ENCODE results near the gene SLC4A2. TPM values are rescaled to one million over a fixed set of nuclear protein-coding genes. Genes with fewer than 3 reads are reported as not detected.
A peak's percentile ranks its signal among the peaks of the same experiment; 100 is the strongest.

Gene SLC4A2
- total and polyA plus RNA-seq, 3 experiments from 2014 or later, result 25.5 to 121 (median 119) TPM

- H3K27me3 ChIP-seq (ENCODE audit: insufficient read depth, low read length, poor library complexity, severe bottlenecking), result no peaks in the 10 kb centered on the region
- POLR2A ChIA-PET, result no interaction called here
- CTCF ChIA-PET, result no interaction called here
- H3K9me3 Mint-ChIP-seq, result no peaks in the 10 kb centered on the region
- H3K27ac ChIP-seq (ENCODE audit: low read depth, low read length), result no peak overlapping the region
- no peak overlapping the region for H3K4me3 ChIP-seq (ENCODE audit: low read length)
- peaks cover 0 to 13% (median 1%) of the 10 kb centered on the region in 3 donors for H3K36me3 Mint-ChIP-seq
- H3K9me3 ChIP-seq (ENCODE audit: low read length), result no peaks in the 10 kb centered on the region
- H3K4me1 Mint-ChIP-seq, result peaks cover 2 to 10% (median 4%) of the 10 kb centered on the region in 3 donors
- H3K4me1 ChIP-seq (ENCODE audit: insufficient read depth, low read length), result peaks cover 5% of the 10 kb centered on the region
- peaks cover 3% of the 10 kb centered on the region for H3K36me3 ChIP-seq (ENCODE audit: insufficient read depth, low read length)
- H3K4me3 Mint-ChIP-seq, result no peak overlapping the region
- peaks cover 4 to 7% of the 10 kb centered on the region in 2 donors for H3K27me3 Mint-ChIP-seq
- H3K27ac Mint-ChIP-seq, result no peak overlapping the region
- DNase-seq, result no peak
Observed at GRCh38 chr7:151048911-151049463, 10.4 kb upstream of the SLC4A2 start.

GRCh38 chr7:151051108-151051507, 8.3 kb upstream of the SLC4A2 start:
- H3K4me3 Mint-ChIP-seq, result no peak overlapping the region
- no peak overlapping the region for H3K27ac Mint-ChIP-seq
- no peaks in the 10 kb centered on the region for H3K27me3 ChIP-seq (ENCODE audit: insufficient read depth, low read length, poor library complexity, severe bottlenecking)
- peaks cover 0 to 5% (median 1%) of the 10 kb centered on the region in 3 donors for H3K36me3 Mint-ChIP-seq
- DNase-seq, result peak; percentile 26 to 70 (median 58)
- H3K4me3 ChIP-seq (ENCODE audit: low read length), result no peak overlapping the region
- no peaks in the 10 kb centered on the region for H3K9me3 ChIP-seq (ENCODE audit: low read length)
- peaks cover 2 to 10% (median 4%) of the 10 kb centered on the region in 3 donors for H3K4me1 Mint-ChIP-seq
- POLR2A ChIA-PET, result interaction anchor here (0.5 kb wide), 1 partner anchor 205 kb away, joined by 3 read pairs; no protein-coding TSS in a partner anchor
- no peaks in the 10 kb centered on the region for H3K36me3 ChIP-seq (ENCODE audit: insufficient read depth, low read length)
- H3K27me3 Mint-ChIP-seq, result peaks cover 4 to 7% of the 10 kb centered on the region in 2 donors
- peaks cover 5% of the 10 kb centered on the region for H3K4me1 ChIP-seq (ENCODE audit: insufficient read depth, low read length)
- no peak overlapping the region for H3K27ac ChIP-seq (ENCODE audit: low read depth, low read length)
- no peaks in the 10 kb centered on the region for H3K9me3 Mint-ChIP-seq
- CTCF ChIA-PET, result interaction anchor here (1.7 kb wide), 1 partner anchor 33 kb away, joined by 7 read pairs; no protein-coding TSS in a partner anchor

GRCh38 chr7:151053096-151053495, 6.3 kb upstream of the SLC4A2 start:
- no peak for DNase-seq
- no peaks in the 10 kb centered on the region for H3K9me3 Mint-ChIP-seq
- H3K27ac Mint-ChIP-seq, result no peak overlapping the region
- no peak overlapping the region for H3K4me3 Mint-ChIP-seq
- POLR2A ChIA-PET, result interaction anchor here (0.5 kb wide), 1 partner anchor 27 kb away, joined by 3 read pairs; the partner anchor contains the start of gene FASTK
- H3K27me3 Mint-ChIP-seq, result peaks cover 4 to 7% of the 10 kb centered on the region in 2 donors
- peaks cover 9 to 26% (median 14%) of the 10 kb centered on the region in 3 donors for H3K4me1 Mint-ChIP-seq
- no peak overlapping the region for H3K4me3 ChIP-seq (ENCODE audit: low read length)
- H3K27ac ChIP-seq (ENCODE audit: low read depth, low read length), result no peak overlapping the region
- H3K9me3 ChIP-seq (ENCODE audit: low read length), result no peaks in the 10 kb centered on the region
- H3K36me3 ChIP-seq (ENCODE audit: insufficient read depth, low read length), result no peaks in the 10 kb centered on the region
- CTCF ChIA-PET, result interaction anchor here (1.0 to 1.8 kb wide), 2 partner anchors 25 to 27 kb away, joined by 3 to 4 read pairs; partner anchors contain the start of genes ABCB8 and FASTK
- H3K36me3 Mint-ChIP-seq, result peaks cover 0 to 8% (median 1%) of the 10 kb centered on the region in 3 donors
- peaks cover 14% of the 10 kb centered on the region for H3K4me1 ChIP-seq (ENCODE audit: insufficient read depth, low read length)
- no peaks in the 10 kb centered on the region for H3K27me3 ChIP-seq (ENCODE audit: insufficient read depth, low read length, poor library complexity, severe bottlenecking)

GRCh38 chr7:151053751-151054150, 5.6 kb upstream of the SLC4A2 start:
- Histone ChIP-seq H3K4me1 (ENCODE audit: insufficient read depth, low read length) (peaks cover 20% of the 10 kb centered on the region), H3K36me3 (ENCODE audit: insufficient read depth, low read length) (no peaks in the 10 kb centered on the region), H3K9me3 (ENCODE audit: low read length) (no peaks in the 10 kb centered on the region), H3K27ac (ENCODE audit: low read depth, low read length) (no peak overlapping the region), H3K27me3 (ENCODE audit: insufficient read depth, low read length, poor library complexity, severe bottlenecking) (no peaks in the 10 kb centered on the region), H3K4me3 (ENCODE audit: low read length) (no peak overlapping the region)
- ChIA-PET CTCF (no interaction called here), POLR2A (no interaction called here)
- Mint-ChIP-seq H3K4me3 (peak overlapping the region in 1 of 7 donors; percentile 56), H3K9me3 (no peaks in the 10 kb centered on the region), H3K27me3 (peaks cover 4 to 7% of the 10 kb centered on the region in 2 donors), H3K4me1 (peaks cover 12 to 31% (median 19%) of the 10 kb centered on the region in 3 donors), H3K27ac (no peak overlapping the region), H3K36me3 (peaks cover 0 to 11% (median 1%) of the 10 kb centered on the region in 3 donors)
- DNase-seq, result no peak

GRCh38 chr7:151056283-151056665, 3.1 kb upstream of the SLC4A2 start:
- peaks cover 39% of the 10 kb centered on the region for H3K4me1 ChIP-seq (ENCODE audit: insufficient read depth, low read length)
- peaks cover 0 to 14% (median 1%) of the 10 kb centered on the region in 3 donors for H3K36me3 Mint-ChIP-seq
- DNase-seq, result no peak
- no peaks in the 10 kb centered on the region for H3K36me3 ChIP-seq (ENCODE audit: insufficient read depth, low read length)
- no peaks in the 10 kb centered on the region for H3K9me3 Mint-ChIP-seq
- H3K4me3 ChIP-seq (ENCODE audit: low read length), result no peak overlapping the region
- CTCF ChIA-PET, result interaction anchor here (1.5 kb wide), 1 partner anchor 27 kb away, joined by 3 read pairs; the partner anchor contains the start of gene TMUB1
- H3K27me3 Mint-ChIP-seq, result peaks cover 2 to 4% of the 10 kb centered on the region in 2 donors
- H3K27ac ChIP-seq (ENCODE audit: low read depth, low read length), result no peak overlapping the region
- H3K4me1 Mint-ChIP-seq, result peaks cover 23 to 49% (median 34%) of the 10 kb centered on the region in 3 donors
- peak overlapping the region in 2 of 8 donors; percentile 12 to 60 for H3K27ac Mint-ChIP-seq
- H3K4me3 Mint-ChIP-seq, result peak overlapping the region in 6 of 7 donors; percentile 49 to 95 (median 91)
- no peaks in the 10 kb centered on the region for H3K27me3 ChIP-seq (ENCODE audit: insufficient read depth, low read length, poor library complexity, severe bottlenecking)
- no peaks in the 10 kb centered on the region for H3K9me3 ChIP-seq (ENCODE audit: low read length)
- POLR2A ChIA-PET, result no interaction called here

- POLR2A ChIA-PET, result interaction anchor here (1.8 kb wide), 1 partner anchor 24 kb away, joined by 10 read pairs; the partner anchor contains the start of gene FASTK
- H3K27ac Mint-ChIP-seq, result peak overlapping the region in 6 of 8 donors; percentile 47 to 98 (median 78)
Observed at GRCh38 chr7:151056666-151057505, 2.5 kb upstream of the SLC4A2 start.

GRCh38 chr7:151057506-151057988, 1.8 kb upstream of the SLC4A2 start, which contains the start of gene CDK5:
Gene CDK5, minus strand, starts transcription at chr7:151057897. Its CDS starts 49 bp downstream, at chr7:151057848.
- H3K4me3 Mint-ChIP-seq, result peak within 1 kb of the TSS; percentile 88 to 95 (median 94)
- ChIA-PET POLR2A (interaction anchor here (1.8 to 2.1 kb wide), 2 partner anchors 23 to 30 kb away, joined by 10 read pairs; partner anchors contain the start of genes ABCB8 and FASTK), CTCF (interaction anchor here (0.6 to 1.3 kb wide), 3 partner anchors 29 to 248 kb away, joined by 3 to 6 read pairs (median 4); partner anchors contain the start of gene ABCB8)
- peaks cover 2% of the 10 kb centered on the region in 2 donors for H3K27me3 Mint-ChIP-seq
- peak within 1 kb of the TSS; percentile 91 for H3K27ac ChIP-seq (ENCODE audit: low read depth, low read length)
- H3K9me3 ChIP-seq (ENCODE audit: low read length), result no peaks in the 10 kb centered on the region
- peak within 1 kb of the TSS; percentile 88 to 98 (median 98) for H3K27ac Mint-ChIP-seq
- peak within 1 kb of the TSS; percentile 94 for H3K4me3 ChIP-seq (ENCODE audit: low read length)
- H3K9me3 Mint-ChIP-seq, result no peaks in the 10 kb centered on the region
- peaks cover 41% of the 10 kb centered on the region for H3K4me1 ChIP-seq (ENCODE audit: insufficient read depth, low read length)
- H3K4me1 Mint-ChIP-seq, result peaks cover 25 to 52% (median 38%) of the 10 kb centered on the region in 3 donors
- H3K36me3 ChIP-seq (ENCODE audit: insufficient read depth, low read length), result no peaks in the 10 kb centered on the region
- H3K36me3 Mint-ChIP-seq, result peaks cover 0 to 16% (median 1%) of the 10 kb centered on the region in 3 donors
- no peak for DNase-seq
- H3K27me3 ChIP-seq (ENCODE audit: insufficient read depth, low read length, poor library complexity, severe bottlenecking), result no peaks in the 10 kb centered on the region

More at GRCh38 chr7:151056666-151057505, 2.5 kb upstream of the SLC4A2 start:
- H3K4me1 Mint-ChIP-seq, result peaks cover 26 to 51% (median 40%) of the 10 kb centered on the region in 3 donors
- H3K9me3 Mint-ChIP-seq, result no peaks in the 10 kb centered on the region
- no peak for DNase-seq
- Histone ChIP-seq H3K9me3 (ENCODE audit: low read length) (no peaks in the 10 kb centered on the region), H3K36me3 (ENCODE audit: insufficient read depth, low read length) (no peaks in the 10 kb centered on the region), H3K4me1 (ENCODE audit: insufficient read depth, low read length) (peaks cover 41% of the 10 kb centered on the region), H3K27ac (ENCODE audit: low read depth, low read length) (peak overlapping the region; percentile 52), H3K4me3 (ENCODE audit: low read length) (peak overlapping the region; percentile 94), H3K27me3 (ENCODE audit: insufficient read depth, low read length, poor library complexity, severe bottlenecking) (no peaks in the 10 kb centered on the region)
- peaks cover 0 to 15% (median 1%) of the 10 kb centered on the region in 3 donors for H3K36me3 Mint-ChIP-seq
- CTCF ChIA-PET, result interaction anchor here (0.6 to 1.3 kb wide), 2 partner anchors 29 to 38 kb away, joined by 3 to 6 read pairs; partner anchors contain the start of gene ABCB8
- H3K4me3 Mint-ChIP-seq, result peak overlapping the region; percentile 88 to 95 (median 94)
- peaks cover 2 to 4% of the 10 kb centered on the region in 2 donors for H3K27me3 Mint-ChIP-seq

All from CD8-positive, alpha-beta memory T cell (primary cell).